GM21528 (cell line): ENCODE results near the gene SPSB1.

Source experiments
- ATAC-seq: cut with Tn5 transposase; IDR thresholded peaks from one replicate; pipeline ENCODE4 v1.9.1; 2021; ENCODE audit warnings: mild to moderate bottlenecking, moderate library complexity; ENCODE audit not compliant: unreplicated experiment, low FRiP score

Gene SPSB1

DNA sequence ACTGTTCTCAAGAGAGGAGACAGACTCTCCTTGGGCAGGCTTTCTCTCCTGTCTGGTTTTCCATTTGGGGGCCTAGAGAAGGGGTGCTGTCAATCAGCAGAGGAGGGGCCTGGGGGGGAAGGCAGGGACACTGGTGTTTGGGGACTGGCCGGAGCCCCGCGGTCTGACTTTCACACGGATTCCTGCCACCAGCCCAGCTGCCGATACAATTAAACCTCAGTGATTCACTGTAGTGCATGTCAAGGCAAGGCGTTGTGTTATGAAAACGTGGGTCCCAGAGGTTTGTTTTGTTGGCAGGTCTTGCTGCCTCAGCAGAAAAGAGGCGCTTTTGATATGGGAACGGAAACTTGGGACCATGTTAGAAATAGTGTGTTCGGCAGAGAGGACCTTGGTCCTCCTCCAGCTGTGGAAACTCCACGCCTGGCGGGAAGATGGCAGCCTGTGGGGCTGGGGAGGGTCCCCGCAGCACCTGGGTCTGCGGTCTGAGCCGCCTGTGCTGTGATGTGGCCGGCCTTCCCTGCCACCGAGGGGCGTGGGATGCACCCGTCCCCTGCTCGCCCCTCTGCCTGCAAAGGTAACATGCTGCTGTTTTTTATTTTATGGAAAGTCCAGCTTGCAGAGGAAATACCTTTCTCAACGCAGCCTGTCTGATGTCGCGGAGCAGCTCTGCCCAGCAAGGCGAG lies 47.6 kb downstream of the SPSB1 start:
- no peak for ATAC-seq

DNA sequence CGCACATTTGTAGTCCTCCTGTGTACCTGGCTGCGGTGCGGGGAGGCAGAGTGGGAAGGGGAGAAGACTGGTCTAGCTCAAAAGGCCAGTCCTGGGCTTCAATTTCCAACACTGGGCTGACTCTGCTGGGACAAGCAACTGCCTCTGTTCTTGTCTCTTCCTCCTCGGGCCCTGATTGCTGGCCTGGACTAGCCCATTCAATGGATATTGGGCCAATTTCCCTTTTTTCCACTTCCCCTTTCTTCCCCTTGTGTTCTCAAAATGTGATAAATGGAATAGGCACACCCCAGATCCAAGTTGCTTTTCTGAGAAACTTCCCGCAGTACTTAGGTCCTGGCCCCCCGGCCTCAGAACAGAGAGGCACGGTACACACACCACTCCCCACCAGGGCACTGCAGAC lies 48.2 kb downstream of the SPSB1 start:
- no peak for ATAC-seq

DNA sequence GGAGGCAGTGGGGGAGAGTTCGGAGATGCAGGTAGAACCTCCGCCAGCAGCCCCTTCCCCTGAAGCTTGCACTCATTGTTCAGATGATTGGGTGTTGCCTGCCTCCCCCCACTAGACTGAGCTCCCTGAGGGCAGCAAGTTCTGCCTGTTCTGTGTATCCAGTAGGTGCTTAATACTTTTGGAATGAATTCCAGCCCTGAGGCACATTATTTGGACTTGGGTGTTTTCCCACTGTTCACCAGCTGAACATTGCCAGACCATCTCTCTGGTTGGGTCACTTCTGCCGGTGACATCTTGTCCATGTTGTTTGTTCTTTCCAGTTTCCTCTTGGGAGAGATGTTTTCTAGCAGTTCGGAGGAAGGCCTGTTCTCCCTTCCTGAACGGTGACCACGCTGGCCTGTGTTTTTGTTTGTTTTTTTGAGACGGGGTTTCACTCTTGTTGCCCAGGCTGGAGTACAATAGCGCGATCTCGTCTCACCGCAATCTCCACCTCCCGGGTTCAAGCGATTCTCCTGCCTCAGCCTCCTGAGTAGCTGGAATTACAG lies 48.7 kb downstream of the SPSB1 start:
- ATAC-seq = no peak

DNA sequence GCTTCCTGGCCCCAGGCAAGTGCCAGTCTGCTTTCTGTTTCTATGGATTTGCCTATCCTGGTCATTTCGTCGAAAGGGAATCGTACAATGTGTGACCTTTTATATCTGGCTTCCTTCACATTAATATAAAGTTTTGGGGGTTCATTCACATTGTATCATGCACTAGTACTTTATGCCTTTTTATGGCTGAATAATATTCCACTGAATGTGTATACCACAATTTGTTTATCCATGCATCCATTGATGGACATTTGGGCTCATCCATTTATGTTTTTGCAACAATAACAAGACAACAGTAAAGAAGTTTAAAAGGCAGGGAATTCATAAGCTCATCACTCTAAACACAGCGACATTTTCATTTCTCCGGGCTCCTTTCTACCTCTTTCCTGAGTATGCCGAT lies 50.6 kb downstream of the SPSB1 start:
- no peak for ATAC-seq

DNA sequence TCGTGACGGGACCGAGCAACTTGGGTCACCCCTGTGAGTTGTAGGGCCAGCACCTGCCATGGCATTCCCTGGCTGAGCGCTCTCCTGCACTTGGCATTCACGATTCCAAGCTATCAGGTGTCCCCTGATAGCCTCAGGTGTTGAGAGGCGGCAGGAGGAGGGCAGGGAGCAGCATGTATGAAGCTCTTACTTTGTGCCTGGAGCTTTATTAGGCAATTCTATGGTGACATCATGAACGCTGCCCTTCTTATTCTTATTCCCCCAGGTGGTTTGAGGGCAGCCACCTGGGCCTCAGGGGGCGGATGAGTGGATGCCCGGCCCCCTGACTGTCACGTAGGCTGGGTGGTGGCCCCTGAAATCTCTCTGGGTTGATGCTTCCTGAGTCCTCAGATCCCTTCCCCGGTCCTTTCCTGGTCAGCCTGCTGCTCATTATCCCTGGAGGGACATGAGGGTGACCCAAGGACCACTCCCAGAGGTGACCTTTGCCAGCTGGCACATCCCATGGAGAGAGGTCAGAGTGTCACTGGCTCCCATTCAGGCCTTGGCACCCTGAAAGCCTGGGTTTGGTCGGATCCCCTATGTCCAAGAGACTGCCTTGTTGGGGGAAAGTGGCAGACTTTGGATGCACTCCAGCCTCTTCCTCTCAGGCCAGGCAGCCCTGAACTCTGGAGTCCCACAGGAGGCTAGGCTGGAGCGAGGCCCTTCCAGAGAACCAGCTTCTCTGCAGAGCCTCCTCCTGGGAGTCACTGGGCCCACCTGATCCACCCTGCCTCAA lies 51.9 kb downstream of the SPSB1 start:
- ATAC-seq = no peak

- ATAC-seq = no peak
Measured at GRCh38 chr1:9345471-9345870, 52.8 kb downstream of the SPSB1 start.

DNA sequence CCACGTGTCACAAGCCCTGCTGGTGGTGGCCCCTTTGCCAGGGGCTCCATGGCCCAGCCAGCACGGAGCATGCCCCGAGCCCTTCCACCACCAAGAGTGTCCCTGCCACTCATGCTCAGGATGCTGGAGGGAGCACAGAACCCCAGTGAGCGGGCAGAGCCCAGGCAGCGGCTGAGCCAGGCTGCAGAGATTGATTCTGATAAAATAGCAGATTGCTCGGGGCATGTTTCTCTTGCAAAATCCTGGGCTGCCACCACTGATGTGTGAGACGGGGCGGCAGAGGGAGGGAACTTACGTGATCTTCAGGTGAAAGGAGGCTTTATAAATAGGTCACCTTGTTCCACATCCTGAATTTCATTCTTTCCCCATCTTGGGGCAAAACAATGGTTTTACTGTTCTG lies 53.2 kb downstream of the SPSB1 start:
- ATAC-seq = no peak

- no peak for ATAC-seq
Measured at GRCh38 chr1:9346566-9346965, 53.9 kb downstream of the SPSB1 start.

DNA sequence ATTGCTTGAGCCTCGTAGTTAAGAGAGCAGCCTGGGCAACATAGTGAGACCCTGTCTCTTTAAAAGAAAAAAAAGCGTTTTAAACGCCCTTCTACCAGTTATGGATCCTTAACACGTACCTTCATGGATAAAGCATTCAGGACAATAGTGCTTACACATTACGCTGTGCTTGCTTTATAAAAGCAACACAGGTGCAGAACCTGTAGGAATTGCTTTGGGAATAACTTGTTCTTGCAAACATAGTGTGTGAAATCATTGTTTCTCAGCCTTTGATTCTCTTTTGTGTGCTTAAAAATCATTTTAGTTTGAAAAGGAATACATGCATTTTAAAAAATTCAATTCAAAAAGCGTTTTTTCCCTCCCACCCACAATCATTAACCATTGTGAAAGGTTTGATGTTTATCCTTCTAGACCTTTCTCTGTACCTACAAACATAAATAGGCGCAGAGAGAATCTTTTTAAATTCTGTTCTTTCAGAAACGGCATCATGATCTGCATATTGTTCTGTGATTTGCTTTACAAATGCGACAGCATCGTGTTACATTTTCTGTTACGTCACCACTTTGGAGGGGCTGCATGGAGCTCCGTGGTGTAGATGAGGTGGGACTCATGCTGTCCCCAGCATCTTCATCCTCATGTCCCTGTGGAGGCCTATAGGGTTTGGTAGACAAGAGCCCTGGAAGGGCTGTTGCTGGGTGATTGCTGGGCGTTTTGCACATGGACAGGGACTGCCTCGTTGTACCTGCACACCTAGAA lies 54.6 kb downstream of the SPSB1 start:
- no peak for ATAC-seq

- ATAC-seq = no peak
Measured at GRCh38 chr1:9349331-9349851, 56.7 kb downstream of the SPSB1 start.

GRCh38 chr1:9350013-9350908 lies 57.6 kb downstream of the SPSB1 start:
- ATAC-seq = no peak

GRCh38 chr1:9350960-9351359 lies 58.3 kb downstream of the SPSB1 start:
- ATAC-seq = no peak

GRCh38 chr1:9351654-9352271 lies 59.1 kb downstream of the SPSB1 start:
- ATAC-seq = no peak

DNA sequence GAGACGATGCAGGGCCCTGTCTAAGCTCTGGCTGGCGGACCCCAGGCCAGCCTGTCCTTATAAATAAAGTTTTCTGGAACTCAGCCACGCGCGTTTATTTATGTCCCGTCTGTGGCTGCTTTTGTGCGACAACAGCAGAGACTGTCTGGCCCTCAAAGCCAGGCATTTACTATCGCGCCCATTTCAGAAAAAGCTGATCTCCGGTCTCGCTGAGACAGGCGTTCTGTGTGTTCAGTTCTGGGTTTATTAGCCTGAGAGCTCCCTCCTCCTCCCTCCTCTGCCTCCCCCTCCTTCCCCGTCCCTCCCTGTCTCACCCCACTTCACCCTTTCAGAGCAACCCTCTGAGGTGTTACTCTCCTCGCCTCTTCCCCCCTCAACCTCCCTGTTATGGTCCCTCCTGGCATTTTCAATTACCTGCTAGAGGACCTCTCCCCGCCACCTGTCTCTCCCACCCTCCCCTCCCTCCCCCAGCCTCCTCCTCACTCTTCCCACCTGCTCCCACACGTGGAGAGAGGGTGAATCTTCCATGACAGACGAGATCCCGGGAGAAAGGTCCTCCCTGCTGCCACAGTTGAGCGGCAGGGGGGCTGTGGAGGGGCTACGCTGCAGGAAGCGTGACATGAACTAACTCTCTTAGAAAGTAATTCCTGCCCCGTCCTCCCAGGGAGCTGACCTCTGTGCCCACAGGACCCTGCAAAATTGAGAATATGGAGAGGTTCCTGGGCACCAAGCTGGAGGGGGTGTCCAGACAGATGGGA lies 59.9 kb downstream of the SPSB1 start:
- no peak for ATAC-seq

DNA sequence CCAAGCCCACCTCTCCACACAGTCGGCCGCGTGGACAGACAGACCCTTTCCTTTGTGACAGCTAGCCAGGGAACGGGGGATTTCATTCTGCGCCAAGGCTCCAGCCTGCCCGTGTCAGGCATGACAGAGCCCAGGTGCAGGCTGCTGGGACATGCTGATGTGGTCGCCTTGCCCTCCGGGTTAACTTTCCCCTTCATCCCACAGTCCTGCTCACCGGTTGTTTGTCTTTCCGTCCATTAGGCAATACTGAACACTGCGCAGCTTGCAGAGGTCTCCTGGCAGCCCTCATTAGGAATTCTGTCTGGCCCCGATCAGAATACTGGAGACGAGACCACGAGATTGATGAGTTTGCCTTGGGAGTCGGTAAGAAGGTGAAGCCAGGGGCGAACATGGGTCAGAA lies 62.8 kb downstream of the SPSB1 start:
- ATAC-seq = no peak

- ATAC-seq = no peak
Measured at GRCh38 chr1:9356021-9356420, 63.3 kb downstream of the SPSB1 start.

- no peak for ATAC-seq
Measured at GRCh38 chr1:9356829-9357466, 64.3 kb downstream of the SPSB1 start.

DNA sequence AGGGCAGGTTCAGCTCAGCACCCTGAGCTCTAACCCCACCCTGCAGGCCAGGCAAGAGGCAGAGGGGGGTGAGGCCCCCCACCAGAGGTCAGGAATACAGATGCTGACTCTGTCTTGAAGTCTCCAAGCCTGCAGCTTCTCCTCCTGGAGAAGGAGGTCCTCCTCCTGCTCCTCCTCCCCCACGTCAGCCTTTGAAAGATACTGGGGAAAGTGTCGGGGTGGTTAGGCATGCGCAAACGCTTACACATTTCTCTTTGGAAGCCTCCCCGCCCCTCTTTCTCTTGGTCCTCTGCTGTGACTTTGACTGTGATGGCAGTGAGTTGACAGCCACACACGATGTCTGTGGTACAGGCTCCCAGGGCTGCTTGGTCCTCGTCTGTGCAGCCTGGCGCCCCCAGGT lies 65.3 kb downstream of the SPSB1 start:
- ATAC-seq = no peak
